Colon (tissue), 2 donors: Measurements from ENCODE around the gene LMTK2.

Experiments
- FAIRE-seq: peaks from 2 replicates; lab custom pipeline; 2012; peaks lifted over from hg19 to GRCh38; lab: Jason Lieb, UNC
- donor health status: control.
- donor health status: control.

Gene LMTK2

GRCh38 chr7:98106647-98107312, at the start of gene LMTK2:
Gene LMTK2 (plus strand): TSS chr7:98106862. CDS start chr7:98107178, 316 bp downstream.
- no peak for FAIRE-seq

GRCh38 chr7:98057157-98057556, 49.5 kb upstream of the LMTK2 start:
- FAIRE-seq: no peak

GRCh38 chr7:98058186-98058585, 48.5 kb upstream of the LMTK2 start:
- FAIRE-seq: no peak

DNA sequence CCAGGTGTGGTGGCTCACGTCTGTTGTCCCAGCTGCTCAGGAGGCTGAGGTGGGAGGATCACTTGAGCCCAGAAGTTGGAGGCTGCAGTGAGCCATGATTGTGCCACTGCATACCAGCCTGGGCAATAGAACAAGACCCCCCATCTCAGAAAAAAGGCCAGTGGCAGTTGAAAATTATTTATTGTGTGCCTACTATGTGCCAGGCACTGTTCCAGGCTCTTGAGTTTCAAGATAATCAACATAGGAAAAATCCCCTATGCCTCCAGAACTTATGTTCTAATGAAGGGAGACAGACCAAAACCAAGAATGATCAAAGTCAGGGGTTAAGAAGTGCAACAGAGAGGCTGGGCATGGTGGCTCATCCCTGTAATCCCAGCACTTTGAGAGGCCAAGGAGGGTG, 42.4 kb upstream of the LMTK2 start:
- no peak for FAIRE-seq

DNA sequence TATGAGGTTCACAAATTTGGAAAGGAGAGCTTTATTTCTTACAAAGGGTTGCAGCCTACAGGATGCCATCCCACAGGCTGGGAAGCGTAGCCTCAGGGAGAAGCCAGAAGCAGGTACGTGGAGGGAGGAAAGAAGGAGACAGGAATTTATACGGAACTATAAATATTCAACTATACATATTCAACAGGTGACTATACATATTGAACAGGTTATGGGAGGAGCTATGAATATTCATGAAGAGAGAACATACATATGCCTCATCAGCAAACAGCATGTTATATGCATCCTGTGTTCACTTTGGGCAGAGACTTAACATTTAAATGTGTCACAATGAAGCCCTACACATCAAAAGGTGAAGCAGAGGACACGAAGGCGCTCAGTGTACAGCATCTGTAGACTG, 40.5 kb upstream of the LMTK2 start:
- FAIRE-seq: no peak

GRCh38 chr7:98066934-98067507, 39.6 kb upstream of the LMTK2 start:
- FAIRE-seq: no peak

DNA sequence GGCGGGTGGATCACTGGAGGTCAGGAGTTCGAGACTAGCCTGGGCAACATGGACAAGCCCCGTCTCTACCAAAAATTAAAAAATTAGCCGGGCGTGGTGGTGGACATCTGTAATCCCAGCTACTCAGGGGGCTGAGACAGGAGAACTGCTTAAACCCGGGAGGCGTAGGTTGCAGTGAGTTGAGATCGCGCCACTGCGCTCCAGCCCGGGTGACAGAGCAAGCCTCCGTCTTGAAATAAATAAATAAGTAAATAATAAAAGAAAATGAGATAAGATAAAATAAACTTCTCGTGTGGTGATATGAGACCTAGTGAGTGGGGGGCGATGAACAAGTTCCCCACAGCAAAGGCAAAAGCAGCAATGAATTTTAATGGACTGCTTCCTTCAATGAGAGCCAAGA, 33.6 kb upstream of the LMTK2 start:
- no peak for FAIRE-seq

GRCh38 chr7:98075801-98076200, 30.9 kb upstream of the LMTK2 start:
- no peak for FAIRE-seq

- FAIRE-seq: no peak
Measured at GRCh38 chr7:98077762-98078161, 28.9 kb upstream of the LMTK2 start.

DNA sequence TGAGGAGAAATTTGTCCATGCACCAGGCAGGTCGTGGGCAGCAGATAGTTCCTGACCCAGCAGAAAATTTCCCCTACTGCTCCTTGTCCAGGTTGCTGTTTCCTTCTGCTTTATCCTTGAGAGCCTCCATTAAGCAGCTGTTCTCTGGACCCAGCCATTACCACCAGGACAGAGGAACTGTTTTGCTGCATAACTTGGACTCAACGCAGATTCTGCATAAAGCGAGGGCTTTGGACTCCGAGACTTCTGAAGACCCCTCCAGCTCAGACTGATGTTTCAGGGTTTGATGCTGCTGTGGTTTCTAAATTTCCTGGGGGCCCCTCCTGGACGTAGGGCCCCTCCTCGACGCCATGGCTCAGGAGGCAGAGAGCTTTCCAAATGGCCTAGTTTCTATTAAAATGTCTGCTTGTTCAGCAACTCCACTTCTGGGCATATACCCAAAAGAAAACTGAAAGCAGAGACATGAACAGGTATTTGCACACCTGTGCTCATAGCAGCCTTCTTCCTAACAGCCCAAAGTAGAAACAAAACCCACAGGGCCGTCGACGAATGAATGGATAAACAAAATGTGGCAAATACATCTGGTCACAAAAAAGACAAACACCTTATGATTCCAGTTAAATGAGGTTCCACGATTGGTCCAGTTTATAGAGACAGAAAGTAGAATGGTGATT, 28.3 kb upstream of the LMTK2 start:
- no peak for FAIRE-seq

- FAIRE-seq: no peak
Measured at GRCh38 chr7:98079891-98080648, 26.6 kb upstream of the LMTK2 start.

DNA sequence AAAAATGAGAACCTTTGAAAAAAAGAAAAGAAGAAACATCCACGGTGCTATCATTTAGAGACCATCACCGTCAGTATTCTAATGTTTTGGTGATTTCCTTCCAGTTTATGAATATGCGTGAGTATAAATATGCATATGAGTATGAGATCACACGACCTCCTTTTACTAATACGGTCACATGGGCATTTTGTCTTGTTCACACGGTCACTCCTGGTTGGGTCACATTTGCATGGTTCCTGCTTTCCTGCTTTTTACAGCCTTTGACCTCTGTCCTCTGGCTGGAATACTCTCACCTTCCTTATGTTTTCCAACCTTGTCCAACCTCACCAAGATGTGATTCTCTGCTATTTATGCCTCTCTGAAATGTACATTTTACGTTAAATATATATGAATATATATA, 25.3 kb upstream of the LMTK2 start:
- no peak for FAIRE-seq

DNA sequence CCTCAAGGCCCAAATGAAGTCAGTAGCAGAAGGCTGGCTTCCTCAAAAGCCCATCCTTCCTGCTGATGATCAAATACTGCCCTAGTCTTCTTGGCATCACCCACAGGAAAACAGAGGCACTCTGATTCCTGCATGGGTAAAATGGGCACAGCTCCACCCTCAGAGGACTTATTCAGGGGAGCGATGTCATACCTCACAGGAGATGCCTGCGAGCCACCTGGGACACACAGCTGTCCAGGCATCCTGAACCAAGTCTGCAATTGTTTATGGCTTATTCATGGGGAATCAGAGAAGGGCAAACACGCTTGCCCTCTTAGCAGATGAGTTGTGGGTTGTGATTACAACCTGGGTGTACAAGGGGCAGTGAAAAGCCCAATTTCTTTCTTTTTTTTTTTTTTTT, 22.0 kb upstream of the LMTK2 start:
- no peak for FAIRE-seq

- no peak for FAIRE-seq
Measured at GRCh38 chr7:98085674-98086073, 21.0 kb upstream of the LMTK2 start.

DNA sequence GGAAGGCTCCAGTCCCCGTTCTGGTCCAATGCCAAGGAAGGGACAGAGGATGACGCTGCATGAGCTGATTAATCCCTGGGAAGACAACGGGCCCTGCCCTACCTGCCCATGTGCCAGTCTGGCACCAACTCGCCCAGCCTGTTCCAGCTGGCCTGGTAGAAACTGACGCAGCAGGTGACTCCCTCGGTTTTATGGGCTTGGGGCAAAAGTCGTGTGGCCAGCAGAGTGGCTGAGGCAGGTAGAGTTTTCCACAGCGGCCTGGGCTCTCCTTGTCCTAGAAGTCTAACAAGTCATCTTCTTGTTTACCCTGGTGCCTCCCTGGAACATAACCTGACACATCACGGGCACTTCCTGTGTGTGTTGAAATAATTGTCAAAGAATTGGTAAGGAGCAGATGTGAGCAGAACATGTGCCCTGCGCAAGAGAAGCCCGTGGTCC, 20.4 kb upstream of the LMTK2 start:
- FAIRE-seq: peak; percentile 10

- no peak for FAIRE-seq
Measured at GRCh38 chr7:98088109-98088508, 18.6 kb upstream of the LMTK2 start.

DNA sequence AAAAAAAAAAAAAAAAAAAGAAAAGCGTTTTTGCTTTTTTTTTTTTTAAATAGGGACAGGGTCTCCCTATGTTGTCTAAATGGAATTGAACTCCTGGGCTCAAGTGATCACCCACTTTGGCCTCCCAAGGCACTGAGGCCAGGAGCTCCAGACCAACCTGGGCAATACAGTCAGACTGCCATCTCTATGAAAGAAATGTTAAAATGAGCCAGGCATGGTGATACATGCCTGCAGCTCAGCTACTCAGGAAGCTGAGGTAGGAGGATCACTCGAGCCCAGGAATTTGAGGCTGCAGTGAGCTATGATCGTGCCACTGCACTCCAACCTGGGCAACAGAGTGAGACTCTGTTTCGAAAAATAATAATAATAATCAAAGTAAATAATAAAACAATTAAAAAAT, 16.5 kb upstream of the LMTK2 start:
- no peak for FAIRE-seq

DNA sequence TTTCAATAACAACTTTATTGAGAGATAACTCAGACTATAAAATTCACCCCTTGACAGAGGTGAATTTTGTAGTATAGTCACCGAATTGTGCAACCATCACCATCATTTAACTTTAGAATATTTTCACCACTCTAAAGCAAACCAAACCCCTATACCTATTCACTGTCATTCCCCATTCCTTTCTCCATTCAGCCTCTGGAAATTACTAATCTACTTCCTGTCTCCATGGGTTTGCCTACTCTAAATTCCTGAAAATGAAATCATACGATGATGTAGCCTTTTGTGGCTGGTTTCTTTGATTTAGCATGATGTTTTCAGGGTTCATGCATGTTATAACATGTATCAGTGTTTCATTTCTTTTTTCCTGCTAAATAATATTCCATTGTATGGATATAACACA, 15.6 kb upstream of the LMTK2 start:
- no peak for FAIRE-seq

DNA sequence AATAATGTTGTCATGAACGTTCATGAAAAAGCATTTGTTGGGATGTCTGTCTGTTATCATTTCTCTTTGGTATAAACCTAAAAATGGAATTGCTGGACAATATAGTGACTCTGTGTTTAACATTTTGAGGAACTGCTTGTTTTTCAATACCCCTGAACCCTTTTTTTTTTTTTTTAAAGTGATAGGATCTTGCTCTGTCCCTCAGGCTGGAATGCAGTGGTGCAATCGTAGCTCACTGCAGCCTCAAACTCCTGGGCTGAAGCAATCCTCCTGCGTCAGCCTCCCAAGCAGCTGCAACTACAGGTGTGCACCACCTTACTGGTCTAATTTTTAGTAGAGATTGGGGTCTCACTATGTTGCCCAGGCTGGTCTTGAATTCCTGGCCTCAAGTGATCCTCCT, 15.1 kb upstream of the LMTK2 start:
- FAIRE-seq: no peak

DNA sequence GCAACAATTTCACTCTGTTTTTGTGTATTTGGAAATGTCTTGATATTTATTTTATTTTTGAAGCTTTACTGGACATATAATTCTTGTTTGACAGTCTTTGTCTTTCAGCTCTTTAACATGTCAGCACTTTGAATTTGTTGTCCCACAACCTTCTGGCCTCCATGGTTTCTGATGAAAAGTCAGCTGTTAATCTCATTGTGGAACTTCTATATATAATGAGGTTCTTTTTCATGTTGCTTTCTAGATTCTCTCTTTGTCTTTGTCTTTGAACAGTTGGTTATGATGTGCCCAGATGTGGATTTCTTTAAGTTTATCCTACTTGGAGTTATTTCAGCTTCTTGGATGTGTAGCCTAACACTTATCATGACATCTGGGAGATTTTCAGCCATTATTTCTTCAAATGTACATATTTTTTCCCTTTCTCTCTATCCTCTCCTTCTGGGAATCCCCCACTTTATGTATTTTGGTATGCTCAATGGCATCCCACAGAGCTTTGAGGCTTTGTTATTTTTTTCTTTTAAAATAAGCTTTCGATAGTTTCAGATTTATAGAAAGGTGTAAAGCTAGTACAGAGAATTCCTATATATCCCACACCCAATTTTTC, 9.5 kb upstream of the LMTK2 start:
- no peak for FAIRE-seq

- peak; percentile 28 for FAIRE-seq
Measured at GRCh38 chr7:98100088-98100487, 6.6 kb upstream of the LMTK2 start.

DNA sequence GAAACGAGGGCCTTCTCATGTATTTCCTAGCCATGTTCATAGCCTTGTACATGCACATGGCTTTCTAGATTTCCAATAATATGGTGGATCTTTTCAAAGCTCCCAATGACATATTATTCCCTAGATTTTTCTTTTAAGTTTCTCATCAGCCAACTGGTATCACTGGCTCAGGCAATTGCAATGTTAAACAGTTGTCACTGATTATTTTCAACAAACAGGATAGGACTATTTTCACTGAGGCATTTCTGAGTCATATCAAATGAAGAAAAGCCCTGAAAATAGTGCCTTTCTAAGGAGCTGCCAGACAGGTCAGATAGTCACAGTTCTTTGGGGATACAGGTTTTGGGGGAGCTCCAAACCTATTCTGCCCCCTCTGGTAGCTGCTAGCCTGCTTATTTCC, 4.5 kb upstream of the LMTK2 start:
- FAIRE-seq: no peak
